ENCODE measurements around the gene DNAH17. TPM values are rescaled to one million over a fixed set of nuclear protein-coding genes. Genes with fewer than 3 reads are reported as not detected.

The DNAH17 gene
- total RNA-seq, 1 experiment from 2014 or later, result 0.18 TPM

DNA sequence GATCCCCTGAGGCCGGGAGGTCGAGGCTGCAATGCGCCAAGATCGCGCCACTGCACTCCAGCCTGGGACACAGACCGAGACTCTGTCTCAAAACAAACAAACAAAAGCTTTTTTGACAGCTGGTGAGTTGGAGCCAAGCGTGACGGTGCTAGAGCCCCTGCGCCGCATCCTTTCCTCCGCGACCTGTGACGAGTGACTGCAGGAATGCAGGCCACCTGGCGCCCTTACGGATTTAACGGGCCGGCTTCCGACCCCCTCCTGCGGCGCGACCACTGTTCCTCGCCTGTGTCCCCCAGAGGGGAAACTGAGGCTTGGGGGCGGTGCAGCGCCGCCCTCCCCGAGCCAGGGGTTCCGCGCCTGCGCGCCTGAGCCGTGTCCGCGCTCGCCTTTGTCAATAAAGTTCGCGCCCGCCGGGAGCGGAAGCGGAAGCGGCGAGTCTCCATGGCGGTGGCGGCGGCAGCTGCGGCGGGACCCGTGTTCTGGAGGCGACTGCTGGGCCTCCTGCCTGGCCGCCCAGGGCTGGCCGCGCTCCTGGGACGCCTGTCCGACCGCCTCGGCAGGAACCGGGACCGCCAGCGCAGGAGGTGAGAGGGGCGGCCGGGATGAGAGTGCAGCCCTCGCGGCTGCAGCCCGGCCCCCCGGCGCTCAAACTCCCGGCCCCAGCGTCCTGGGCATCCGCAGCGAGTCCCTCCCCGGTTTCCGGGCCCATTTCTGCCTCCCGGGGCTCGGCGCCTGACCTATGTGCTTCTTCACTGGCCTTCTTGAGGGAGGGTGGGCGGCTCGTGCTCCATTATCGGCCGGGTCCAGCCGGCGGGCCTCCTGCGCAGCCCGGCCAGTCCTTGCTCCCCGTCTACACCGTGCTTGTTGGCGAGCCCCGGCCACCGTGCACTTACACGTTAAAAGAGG, 198.7 kb downstream of the DNAH17 start, which contains the start of gene PGS1:
Gene PGS1 (plus strand): TSS at position 425 of the 906 bp plus-strand sequence. CDS start 17 bp downstream, at position 442.
- in situ Hi-C loops (cut with HindIII; ENCODE audit: low pct_unique_long_range_greater_than_20kb, low sequenced_read_pairs) (no loop called here), intact Hi-C loops (cut with micrococcal nuclease; ENCODE audit: unreplicated experiment) (no loop called here)
- CTCF ChIA-PET, result interaction anchor here (0.6 kb wide), 1 partner anchor 1127 kb away, joined by 16 read pairs; no protein-coding TSS in a partner anchor
- TF ChIP-seq, protein P1, sequence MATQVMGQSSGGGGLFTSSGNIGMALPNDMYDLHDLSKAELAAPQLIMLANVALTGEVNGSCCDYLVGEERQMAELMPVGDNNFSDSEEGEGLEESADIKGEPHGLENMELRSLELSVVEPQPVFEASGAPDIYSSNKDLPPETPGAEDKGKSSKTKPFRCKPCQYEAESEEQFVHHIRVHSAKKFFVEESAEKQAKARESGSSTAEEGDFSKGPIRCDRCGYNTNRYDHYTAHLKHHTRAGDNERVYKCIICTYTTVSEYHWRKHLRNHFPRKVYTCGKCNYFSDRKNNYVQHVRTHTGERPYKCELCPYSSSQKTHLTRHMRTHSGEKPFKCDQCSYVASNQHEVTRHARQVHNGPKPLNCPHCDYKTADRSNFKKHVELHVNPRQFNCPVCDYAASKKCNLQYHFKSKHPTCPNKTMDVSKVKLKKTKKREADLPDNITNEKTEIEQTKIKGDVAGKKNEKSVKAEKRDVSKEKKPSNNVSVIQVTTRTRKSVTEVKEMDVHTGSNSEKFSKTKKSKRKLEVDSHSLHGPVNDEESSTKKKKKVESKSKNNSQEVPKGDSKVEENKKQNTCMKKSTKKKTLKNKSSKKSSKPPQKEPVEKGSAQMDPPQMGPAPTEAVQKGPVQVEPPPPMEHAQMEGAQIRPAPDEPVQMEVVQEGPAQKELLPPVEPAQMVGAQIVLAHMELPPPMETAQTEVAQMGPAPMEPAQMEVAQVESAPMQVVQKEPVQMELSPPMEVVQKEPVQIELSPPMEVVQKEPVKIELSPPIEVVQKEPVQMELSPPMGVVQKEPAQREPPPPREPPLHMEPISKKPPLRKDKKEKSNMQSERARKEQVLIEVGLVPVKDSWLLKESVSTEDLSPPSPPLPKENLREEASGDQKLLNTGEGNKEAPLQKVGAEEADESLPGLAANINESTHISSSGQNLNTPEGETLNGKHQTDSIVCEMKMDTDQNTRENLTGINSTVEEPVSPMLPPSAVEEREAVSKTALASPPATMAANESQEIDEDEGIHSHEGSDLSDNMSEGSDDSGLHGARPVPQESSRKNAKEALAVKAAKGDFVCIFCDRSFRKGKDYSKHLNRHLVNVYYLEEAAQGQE (IDR thresholded peaks at IDR 0.05; ENCODE audit: insufficient read depth in 1 of 2, low read depth in 2 of 2, low read length in 1 of 2), result no peak; a peak in 1 of 4 replicates
- TF ChIP-seq SIN3A (IDR thresholded peaks at IDR 0.05; ENCODE audit: borderline replicate concordance, insufficient read depth, low read depth, low read length), result 0 out of 2 replicates have a peak, but pooled peaks have one; percentile 80
- TF ChIP-seq TCF7L2 (IDR thresholded peaks at IDR 0.05; ENCODE audit: low read depth, low read length), result peak; percentile 43; the same call in 1 of the 2 replicates
- peak; percentile 87 for TF ChIP-seq POLR2AphosphoS5 (IDR thresholded peaks at IDR 0.05; ENCODE audit: low read depth, low read length)
- TF ChIP-seq, protein P2, sequence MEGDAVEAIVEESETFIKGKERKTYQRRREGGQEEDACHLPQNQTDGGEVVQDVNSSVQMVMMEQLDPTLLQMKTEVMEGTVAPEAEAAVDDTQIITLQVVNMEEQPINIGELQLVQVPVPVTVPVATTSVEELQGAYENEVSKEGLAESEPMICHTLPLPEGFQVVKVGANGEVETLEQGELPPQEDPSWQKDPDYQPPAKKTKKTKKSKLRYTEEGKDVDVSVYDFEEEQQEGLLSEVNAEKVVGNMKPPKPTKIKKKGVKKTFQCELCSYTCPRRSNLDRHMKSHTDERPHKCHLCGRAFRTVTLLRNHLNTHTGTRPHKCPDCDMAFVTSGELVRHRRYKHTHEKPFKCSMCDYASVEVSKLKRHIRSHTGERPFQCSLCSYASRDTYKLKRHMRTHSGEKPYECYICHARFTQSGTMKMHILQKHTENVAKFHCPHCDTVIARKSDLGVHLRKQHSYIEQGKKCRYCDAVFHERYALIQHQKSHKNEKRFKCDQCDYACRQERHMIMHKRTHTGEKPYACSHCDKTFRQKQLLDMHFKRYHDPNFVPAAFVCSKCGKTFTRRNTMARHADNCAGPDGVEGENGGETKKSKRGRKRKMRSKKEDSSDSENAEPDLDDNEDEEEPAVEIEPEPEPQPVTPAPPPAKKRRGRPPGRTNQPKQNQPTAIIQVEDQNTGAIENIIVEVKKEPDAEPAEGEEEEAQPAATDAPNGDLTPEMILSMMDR (IDR thresholded peaks at IDR 0.05), result no peak
- Histone ChIP-seq H3K27ac (ENCODE audit: low read length) (peak within 1 kb of the TSS; percentile 82), H3K4me3 (ENCODE audit: low read depth in 2 of 2, low read length in 2 of 2) (peak within 1 kb of the TSS; percentile 74 to 89), H3K36me3 (ENCODE audit: control insufficient read depth, insufficient read depth, low read length) (peaks cover 3% of the 10 kb centered on the region; the same call in 1 of the 2 replicates), H3K9me3 (ENCODE audit: control insufficient read depth, insufficient read depth, low read depth, low read length) (no peaks in the 10 kb centered on the region), H3K4me1 (ENCODE audit: control insufficient read depth, insufficient read depth, low read length) (peaks cover 45% of the 10 kb centered on the region), H3K27me3 (ENCODE audit: control insufficient read depth, insufficient read depth, low read length) (no peaks in the 10 kb centered on the region)
- POLR2A ChIA-PET, result interaction anchor here (0.6 to 1.0 kb wide), 2 partner anchors 9 to 14 kb away, joined by 3 read pairs; no protein-coding TSS in a partner anchor
- BruUV-seq (replicated peaks), result no TSS peak
- ATAC-seq (peak; percentile 82), DNase-seq (ENCODE audit: low read depth, low spot score) (no peak)

DNA sequence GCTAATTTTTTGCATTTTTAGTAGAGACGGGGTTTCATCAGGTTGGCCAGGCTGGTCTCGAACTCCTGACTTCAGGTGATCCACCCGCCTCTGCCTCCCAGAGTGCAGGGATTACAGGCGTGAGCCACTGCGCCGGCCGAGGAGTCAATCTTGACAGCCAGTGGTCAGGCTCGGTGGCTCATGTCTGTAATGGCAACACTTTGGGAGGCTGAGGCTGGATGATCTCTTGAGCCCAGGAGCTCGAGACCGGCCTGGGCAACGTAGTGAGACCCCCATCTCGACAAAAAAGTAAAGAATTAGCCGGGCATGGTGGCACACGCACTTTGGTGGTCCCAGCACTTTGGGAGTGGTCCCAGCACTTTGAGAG, 199.4 kb downstream of the DNAH17 start:
- no peaks in the 10 kb centered on the region for H3K27me3 ChIP-seq (ENCODE audit: control insufficient read depth, insufficient read depth, low read length)
- peak overlapping the region; percentile 74 to 89 for H3K4me3 ChIP-seq (ENCODE audit: low read depth in 2 of 2, low read length in 2 of 2)
- no peaks in the 10 kb centered on the region for H3K9me3 ChIP-seq (ENCODE audit: control insufficient read depth, insufficient read depth, low read depth, low read length)
- peaks cover 43% of the 10 kb centered on the region for H3K4me1 ChIP-seq (ENCODE audit: control insufficient read depth, insufficient read depth, low read length)
- H3K27ac ChIP-seq (ENCODE audit: low read length), result peak overlapping the region; percentile 82
- ATAC-seq (peak; percentile 57), DNase-seq (ENCODE audit: low read depth, low spot score) (no peak)
- BruUV-seq (replicated peaks), result no TSS peak
- ChIA-PET CTCF (interaction anchor here (0.6 to 0.7 kb wide), 2 partner anchors 14 to 1126 kb away, joined by 3 to 16 read pairs; no protein-coding TSS in a partner anchor), POLR2A (interaction anchor here (0.6 to 1.0 kb wide), 3 partner anchors 8 to 454 kb away, joined by 3 to 11 read pairs (median 10); no protein-coding TSS in a partner anchor)
- in situ Hi-C loops (cut with HindIII; ENCODE audit: low pct_unique_long_range_greater_than_20kb, low sequenced_read_pairs) (no loop called here), intact Hi-C loops (cut with micrococcal nuclease; ENCODE audit: unreplicated experiment) (no loop called here)
- peaks cover 3% of the 10 kb centered on the region; the same call in 1 of the 2 replicates for H3K36me3 ChIP-seq (ENCODE audit: control insufficient read depth, insufficient read depth, low read length)
- TF ChIP-seq, protein P2 (IDR thresholded peaks at IDR 0.05), result no peak
- TF ChIP-seq TCF7L2 (IDR thresholded peaks at IDR 0.05; ENCODE audit: low read depth, low read length) (no peak), SIN3A (IDR thresholded peaks at IDR 0.05; ENCODE audit: borderline replicate concordance, insufficient read depth, low read depth, low read length) (no peak), POLR2AphosphoS5 (IDR thresholded peaks at IDR 0.05; ENCODE audit: low read depth, low read length) (no peak)
- TF ChIP-seq, protein P1 (IDR thresholded peaks at IDR 0.05; ENCODE audit: insufficient read depth in 1 of 2, low read depth in 2 of 2, low read length in 1 of 2), result no peak
